ENCODE data around the gene PTF1A. TPM values are rescaled to one million over a fixed set of nuclear protein-coding genes. Genes with fewer than 3 reads are reported as not detected.

PTF1A gene
- total RNA-seq, 1 experiment from 2014 or later, result not detected

GRCh38 chr10:23194471-23194965 is 2.4 kb downstream of the PTF1A start:
- no peak for TF ChIP-seq POLR2AphosphoS5 (IDR thresholded peaks at IDR 0.05; ENCODE audit: low read depth, low read length)
- TF ChIP-seq, protein P1, sequence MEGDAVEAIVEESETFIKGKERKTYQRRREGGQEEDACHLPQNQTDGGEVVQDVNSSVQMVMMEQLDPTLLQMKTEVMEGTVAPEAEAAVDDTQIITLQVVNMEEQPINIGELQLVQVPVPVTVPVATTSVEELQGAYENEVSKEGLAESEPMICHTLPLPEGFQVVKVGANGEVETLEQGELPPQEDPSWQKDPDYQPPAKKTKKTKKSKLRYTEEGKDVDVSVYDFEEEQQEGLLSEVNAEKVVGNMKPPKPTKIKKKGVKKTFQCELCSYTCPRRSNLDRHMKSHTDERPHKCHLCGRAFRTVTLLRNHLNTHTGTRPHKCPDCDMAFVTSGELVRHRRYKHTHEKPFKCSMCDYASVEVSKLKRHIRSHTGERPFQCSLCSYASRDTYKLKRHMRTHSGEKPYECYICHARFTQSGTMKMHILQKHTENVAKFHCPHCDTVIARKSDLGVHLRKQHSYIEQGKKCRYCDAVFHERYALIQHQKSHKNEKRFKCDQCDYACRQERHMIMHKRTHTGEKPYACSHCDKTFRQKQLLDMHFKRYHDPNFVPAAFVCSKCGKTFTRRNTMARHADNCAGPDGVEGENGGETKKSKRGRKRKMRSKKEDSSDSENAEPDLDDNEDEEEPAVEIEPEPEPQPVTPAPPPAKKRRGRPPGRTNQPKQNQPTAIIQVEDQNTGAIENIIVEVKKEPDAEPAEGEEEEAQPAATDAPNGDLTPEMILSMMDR (IDR thresholded peaks at IDR 0.05), result no peak
- no peak for TF ChIP-seq TCF7L2 (IDR thresholded peaks at IDR 0.05; ENCODE audit: low read depth, low read length)
- no peak for TF ChIP-seq SIN3A (IDR thresholded peaks at IDR 0.05; ENCODE audit: borderline replicate concordance, insufficient read depth, low read depth, low read length)
- TF ChIP-seq, protein P2, sequence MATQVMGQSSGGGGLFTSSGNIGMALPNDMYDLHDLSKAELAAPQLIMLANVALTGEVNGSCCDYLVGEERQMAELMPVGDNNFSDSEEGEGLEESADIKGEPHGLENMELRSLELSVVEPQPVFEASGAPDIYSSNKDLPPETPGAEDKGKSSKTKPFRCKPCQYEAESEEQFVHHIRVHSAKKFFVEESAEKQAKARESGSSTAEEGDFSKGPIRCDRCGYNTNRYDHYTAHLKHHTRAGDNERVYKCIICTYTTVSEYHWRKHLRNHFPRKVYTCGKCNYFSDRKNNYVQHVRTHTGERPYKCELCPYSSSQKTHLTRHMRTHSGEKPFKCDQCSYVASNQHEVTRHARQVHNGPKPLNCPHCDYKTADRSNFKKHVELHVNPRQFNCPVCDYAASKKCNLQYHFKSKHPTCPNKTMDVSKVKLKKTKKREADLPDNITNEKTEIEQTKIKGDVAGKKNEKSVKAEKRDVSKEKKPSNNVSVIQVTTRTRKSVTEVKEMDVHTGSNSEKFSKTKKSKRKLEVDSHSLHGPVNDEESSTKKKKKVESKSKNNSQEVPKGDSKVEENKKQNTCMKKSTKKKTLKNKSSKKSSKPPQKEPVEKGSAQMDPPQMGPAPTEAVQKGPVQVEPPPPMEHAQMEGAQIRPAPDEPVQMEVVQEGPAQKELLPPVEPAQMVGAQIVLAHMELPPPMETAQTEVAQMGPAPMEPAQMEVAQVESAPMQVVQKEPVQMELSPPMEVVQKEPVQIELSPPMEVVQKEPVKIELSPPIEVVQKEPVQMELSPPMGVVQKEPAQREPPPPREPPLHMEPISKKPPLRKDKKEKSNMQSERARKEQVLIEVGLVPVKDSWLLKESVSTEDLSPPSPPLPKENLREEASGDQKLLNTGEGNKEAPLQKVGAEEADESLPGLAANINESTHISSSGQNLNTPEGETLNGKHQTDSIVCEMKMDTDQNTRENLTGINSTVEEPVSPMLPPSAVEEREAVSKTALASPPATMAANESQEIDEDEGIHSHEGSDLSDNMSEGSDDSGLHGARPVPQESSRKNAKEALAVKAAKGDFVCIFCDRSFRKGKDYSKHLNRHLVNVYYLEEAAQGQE (IDR thresholded peaks at IDR 0.05; ENCODE audit: insufficient read depth in 1 of 2, low read depth in 2 of 2, low read length in 1 of 2), result no peak
- H3K27me3 ChIP-seq (ENCODE audit: control insufficient read depth, insufficient read depth, low read length), result no peaks in the 10 kb centered on the region

DNA sequence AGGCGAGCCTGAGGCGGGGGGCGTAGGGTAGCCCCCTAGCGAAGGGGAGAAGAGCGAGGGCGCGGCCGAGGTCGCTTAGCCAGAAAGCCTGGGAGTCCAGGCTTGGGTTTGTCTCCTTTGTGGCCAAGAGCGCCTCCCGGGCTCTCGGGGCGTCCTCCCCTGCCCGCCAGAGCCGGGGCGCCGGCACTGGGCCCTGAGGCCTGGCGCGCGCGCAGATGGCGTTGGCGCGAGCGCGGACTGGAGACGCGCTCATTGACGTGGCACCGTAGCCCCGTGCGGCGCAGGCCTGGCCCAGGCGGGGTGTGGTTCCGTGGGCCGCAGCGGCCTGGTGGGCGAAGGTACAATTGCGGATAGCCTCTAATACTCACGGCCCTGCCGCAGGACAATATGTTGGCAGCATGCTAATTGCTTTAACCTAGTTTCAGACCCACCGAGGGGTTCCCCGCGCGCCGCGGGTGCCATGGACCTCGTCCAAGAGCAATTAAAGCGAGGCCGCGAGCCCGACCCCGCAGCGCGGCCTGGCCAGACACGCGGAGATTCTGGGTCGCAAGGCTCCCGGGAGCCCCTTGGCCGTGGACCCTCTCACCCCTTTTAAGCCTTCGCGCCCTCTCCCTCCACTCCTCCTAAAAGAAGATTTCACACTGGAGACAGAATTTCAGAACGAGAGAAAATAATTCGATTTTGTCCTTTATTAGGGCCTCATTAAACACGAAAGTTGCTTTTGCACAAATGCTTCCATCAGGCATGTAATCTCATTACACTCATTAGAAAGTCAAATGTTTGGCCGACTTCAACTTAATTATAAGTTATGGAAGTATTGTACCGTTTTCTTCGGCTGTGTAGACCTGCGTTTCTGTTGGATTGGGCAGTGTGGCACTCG is 3.1 kb downstream of the PTF1A start:
- CTCF ChIA-PET, result no interaction called here
- no peak for DNase-seq (ENCODE audit: low read depth, low spot score)
- Histone ChIP-seq H3K27me3 (ENCODE audit: control insufficient read depth, insufficient read depth, low read length) (no peaks in the 10 kb centered on the region; the same call in 1 of the 2 replicates), H3K9me3 (ENCODE audit: control insufficient read depth, insufficient read depth, low read depth, low read length) (no peaks in the 10 kb centered on the region), H3K4me3 (ENCODE audit: low read depth in 2 of 2, low read length in 2 of 2) (no peak overlapping the region), H3K36me3 (ENCODE audit: control insufficient read depth, insufficient read depth, low read length) (no peaks in the 10 kb centered on the region), H3K4me1 (ENCODE audit: control insufficient read depth, insufficient read depth, low read length) (no peaks in the 10 kb centered on the region), H3K27ac (ENCODE audit: low read length) (no peak overlapping the region)
- intact Hi-C loops (cut with micrococcal nuclease; ENCODE audit: unreplicated experiment), result no loop called here
- in situ Hi-C loops (cut with HindIII; ENCODE audit: low pct_unique_long_range_greater_than_20kb, low sequenced_read_pairs), result no loop called here
- no TSS peak for BruUV-seq (replicated peaks)
- TF ChIP-seq, protein P2 (IDR thresholded peaks at IDR 0.05; ENCODE audit: insufficient read depth in 1 of 2, low read depth in 2 of 2, low read length in 1 of 2), result no peak
- TF ChIP-seq TCF7L2 (IDR thresholded peaks at IDR 0.05; ENCODE audit: low read depth, low read length) (no peak), SIN3A (IDR thresholded peaks at IDR 0.05; ENCODE audit: borderline replicate concordance, insufficient read depth, low read depth, low read length) (no peak), POLR2AphosphoS5 (IDR thresholded peaks at IDR 0.05; ENCODE audit: low read depth, low read length) (no peak)
- TF ChIP-seq, protein P1 (IDR thresholded peaks at IDR 0.05), result no peak
- no peak for ATAC-seq
- POLR2A ChIA-PET, result no interaction called here

More at GRCh38 chr10:23194471-23194965, 2.4 kb downstream of the PTF1A start:
- DNase-seq (ENCODE audit: low read depth, low spot score), result no peak
- ChIA-PET POLR2A (no interaction called here), CTCF (no interaction called here)
- Histone ChIP-seq H3K27ac (ENCODE audit: low read length) (no peak overlapping the region), H3K4me3 (ENCODE audit: low read depth in 2 of 2, low read length in 2 of 2) (no peak overlapping the region), H3K9me3 (ENCODE audit: control insufficient read depth, insufficient read depth, low read depth, low read length) (no peaks in the 10 kb centered on the region), H3K36me3 (ENCODE audit: control insufficient read depth, insufficient read depth, low read length) (no peaks in the 10 kb centered on the region), H3K4me1 (ENCODE audit: control insufficient read depth, insufficient read depth, low read length) (no peaks in the 10 kb centered on the region)
- ATAC-seq, result no peak
- BruUV-seq (replicated peaks), result no TSS peak
- intact Hi-C loops (cut with micrococcal nuclease; ENCODE audit: unreplicated experiment), result no loop called here
- in situ Hi-C loops (cut with HindIII; ENCODE audit: low pct_unique_long_range_greater_than_20kb, low sequenced_read_pairs), result no loop called here
